ENCODE measurements around the gene SHANK1. TPM values are rescaled to one million over a fixed set of nuclear protein-coding genes. Genes with fewer than 3 reads are reported as not detected.
"Not testable (repeated sequence)": the region's sequence is repeated elsewhere in the genome, so short reads cannot be mapped to it uniquely, and the experiment has no call there.

SHANK1 gene
- total RNA-seq, 2 experiments from 2014 or later, result 0.03 to 13.1 TPM

DNA sequence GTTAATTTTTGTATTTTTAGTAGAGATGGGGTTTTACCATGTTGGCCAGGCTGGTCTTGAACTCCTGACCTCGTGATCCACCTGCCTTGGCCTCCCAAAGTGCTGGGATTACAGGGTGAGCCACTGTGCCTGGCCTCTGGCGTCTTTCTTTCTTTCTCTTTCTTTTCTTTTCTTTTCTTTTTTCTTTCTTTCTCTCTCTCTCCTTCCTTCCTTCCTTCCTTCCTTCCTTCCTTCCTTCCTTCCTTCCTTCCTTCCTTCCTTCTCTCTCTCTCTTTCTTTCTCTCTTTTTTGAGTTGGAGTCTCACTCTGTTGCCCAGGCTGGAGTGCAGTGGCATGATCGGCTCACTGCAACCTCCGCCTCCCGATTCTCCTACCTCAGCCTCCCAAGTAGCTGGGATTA, 100.4 kb downstream of the SHANK1 start:
- H3K9me3 ChIP-seq (ENCODE audit: low read length); H3K36me3 ChIP-seq (ENCODE audit: insufficient read depth, low read length); H3K4me1 ChIP-seq (ENCODE audit: insufficient read depth, low read length, poor library complexity, severe bottlenecking); H3K4me3 ChIP-seq (ENCODE audit: low read depth, low read length, poor library complexity, severe bottlenecking); DNase-seq (ENCODE audit: low spot score); H4K20me1 ChIP-seq (ENCODE audit: insufficient read depth, low read length); H3K9me2 ChIP-seq (ENCODE audit: insufficient read depth, low read length); H3K79me2 ChIP-seq (ENCODE audit: insufficient read depth, low read depth, low read length); intact Hi-C loops (cut with micrococcal nuclease; ENCODE audit: unreplicated experiment); POLR2A ChIA-PET; H3K4me2 ChIP-seq (ENCODE audit: low read length); H2AFZ ChIP-seq (ENCODE audit: low read length); BruUV-seq (replicated peaks); CTCF ChIA-PET (ENCODE audit: unreplicated experiment); H3K27ac ChIP-seq (ENCODE audit: low read depth, low read length, poor library complexity, severe bottlenecking): not testable (repeated sequence)

DNA sequence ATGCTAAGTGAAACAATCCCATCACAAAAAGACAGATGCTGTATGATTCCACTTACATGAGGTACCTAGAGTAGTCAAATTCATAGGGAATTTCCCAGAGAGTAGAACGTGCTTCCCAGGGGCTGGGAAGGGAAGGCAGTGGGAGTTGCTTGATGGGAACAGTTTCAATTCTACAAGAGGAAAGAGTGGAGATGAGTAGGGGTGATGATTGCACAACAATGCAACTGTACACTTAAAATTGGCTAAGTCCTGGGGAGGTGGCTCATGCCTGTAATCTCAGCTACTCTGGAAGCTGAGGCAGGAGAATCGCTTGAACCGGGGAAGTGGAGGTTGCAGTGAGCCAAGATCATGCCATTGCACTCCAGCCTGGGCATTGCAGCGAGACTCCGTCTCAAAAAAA, 101.2 kb downstream of the SHANK1 start:
- H3K27ac ChIP-seq (ENCODE audit: low read depth, low read length, poor library complexity, severe bottlenecking); H3K4me3 ChIP-seq (ENCODE audit: low read depth, low read length, poor library complexity, severe bottlenecking); H3K9me2 ChIP-seq (ENCODE audit: insufficient read depth, low read length); DNase-seq (ENCODE audit: low spot score); intact Hi-C loops (cut with micrococcal nuclease; ENCODE audit: unreplicated experiment); H3K36me3 ChIP-seq (ENCODE audit: insufficient read depth, low read length); H4K20me1 ChIP-seq (ENCODE audit: insufficient read depth, low read length); H2AFZ ChIP-seq (ENCODE audit: low read length); H3K79me2 ChIP-seq (ENCODE audit: insufficient read depth, low read depth, low read length); H3K4me1 ChIP-seq (ENCODE audit: insufficient read depth, low read length, poor library complexity, severe bottlenecking); POLR2A ChIA-PET; BruUV-seq (replicated peaks); H3K4me2 ChIP-seq (ENCODE audit: low read length); H3K9me3 ChIP-seq (ENCODE audit: low read length); CTCF ChIA-PET (ENCODE audit: unreplicated experiment): not testable (repeated sequence)

DNA sequence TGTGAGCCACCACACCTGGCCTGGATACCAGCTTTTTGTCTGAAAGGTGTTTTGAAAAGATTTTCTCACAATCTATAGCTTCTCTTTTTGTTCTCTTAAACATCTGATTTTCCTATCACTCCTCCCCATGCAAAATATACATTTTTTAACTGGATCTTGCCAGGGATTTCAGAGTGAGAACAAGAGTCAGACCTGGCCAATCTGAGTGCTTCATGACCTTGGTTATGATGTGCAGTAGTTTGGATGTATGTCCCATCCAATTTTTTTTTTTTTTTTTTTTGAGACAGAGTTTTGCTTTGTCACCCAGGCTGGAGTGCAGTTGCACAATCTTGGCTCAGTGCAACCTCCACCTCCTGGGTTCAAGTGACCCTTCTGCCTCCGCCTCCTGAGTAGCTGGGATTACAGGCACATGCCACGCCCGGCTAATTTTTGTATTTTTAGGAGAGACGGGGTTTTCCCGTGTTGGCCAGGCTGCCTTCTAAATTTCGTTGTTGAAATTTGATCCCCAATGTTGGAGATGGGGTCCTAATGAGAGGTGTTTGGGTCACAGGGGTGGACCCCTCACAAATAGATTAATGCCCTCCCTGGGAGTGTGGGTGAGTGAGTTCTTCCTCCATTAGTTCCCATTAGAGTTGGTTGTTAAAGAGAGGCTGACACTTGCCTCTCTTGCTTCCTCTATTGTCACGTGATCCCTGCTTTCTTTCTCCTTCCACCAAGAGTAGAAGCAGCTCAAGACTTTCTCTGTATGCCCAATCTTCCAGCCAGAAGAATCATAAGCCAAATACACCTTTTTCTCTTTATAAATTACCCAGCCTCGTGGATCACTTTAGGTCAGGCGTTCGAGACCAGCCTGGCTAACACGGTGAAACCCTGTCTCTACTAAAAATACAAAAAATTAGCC, 106.8 kb downstream of the SHANK1 start:
- H3K27ac ChIP-seq (ENCODE audit: low read depth, low read length, poor library complexity, severe bottlenecking); DNase-seq (ENCODE audit: low spot score); POLR2A ChIA-PET; H3K79me2 ChIP-seq (ENCODE audit: insufficient read depth, low read depth, low read length); H3K36me3 ChIP-seq (ENCODE audit: insufficient read depth, low read length); H3K4me2 ChIP-seq (ENCODE audit: low read length); BruUV-seq (replicated peaks); H3K9me3 ChIP-seq (ENCODE audit: low read length); H3K9me2 ChIP-seq (ENCODE audit: insufficient read depth, low read length); H2AFZ ChIP-seq (ENCODE audit: low read length); H3K4me3 ChIP-seq (ENCODE audit: low read depth, low read length, poor library complexity, severe bottlenecking); H3K4me1 ChIP-seq (ENCODE audit: insufficient read depth, low read length, poor library complexity, severe bottlenecking); H4K20me1 ChIP-seq (ENCODE audit: insufficient read depth, low read length); CTCF ChIA-PET (ENCODE audit: unreplicated experiment); intact Hi-C loops (cut with micrococcal nuclease; ENCODE audit: unreplicated experiment): not testable (repeated sequence)

Other genes with a start within 250 kb of the SHANK1 start
- gene EMC10, start 243.3 kb downstream of the SHANK1 start, total RNA-seq (2014; rRNA removed; shearing (Covaris generic)), result 44.4 and 45.2 TPM in 2 replicates
- gene EMC10, start 243.3 kb downstream of the SHANK1 start, total RNA-seq (2022), result 37.5 and 39.1 TPM in 2 replicates
- gene GARIN5A, start 243.0 kb downstream of the SHANK1 start, total RNA-seq (2014; rRNA removed; shearing (Covaris generic)), result 0.63 and 0.85 TPM in 2 replicates
- gene GARIN5A, start 243.0 kb downstream of the SHANK1 start, total RNA-seq (2022), result 0.59 and 1.00 TPM in 2 replicates
- 10.6 and 13.0 TPM in 2 replicates for gene JOSD2, start 208.6 kb downstream of the SHANK1 start, total RNA-seq (2014; rRNA removed; shearing (Covaris generic))
- 15.9 and 17.8 TPM in 2 replicates for gene JOSD2, start 208.6 kb downstream of the SHANK1 start, total RNA-seq (2022)
- gene ASPDH, start 205.9 kb downstream of the SHANK1 start, total RNA-seq (2014; rRNA removed; shearing (Covaris generic)), result not detected in 2 replicates
- not detected in 2 replicates for gene ASPDH, start 205.9 kb downstream of the SHANK1 start, total RNA-seq (2022)
- gene LRRC4B, start 151.4 kb downstream of the SHANK1 start, total RNA-seq (2014; rRNA removed; shearing (Covaris generic)), result not detected in 2 replicates
- gene LRRC4B, start 151.4 kb downstream of the SHANK1 start, total RNA-seq (2022), result 0.29 TPM in 1 of 2 replicates, not detected in the other
- gene SYT3, start 79.9 kb downstream of the SHANK1 start, total RNA-seq (2014; rRNA removed; shearing (Covaris generic)), result 0.16 TPM in 1 of 2 replicates, not detected in the other
- gene SYT3, start 79.9 kb downstream of the SHANK1 start, total RNA-seq (2022), result 0.17 and 0.33 TPM in 2 replicates
- gene C19orf81, start 70.4 kb downstream of the SHANK1 start, total RNA-seq (2014; rRNA removed; shearing (Covaris generic)), result 15.2 and 20.0 TPM in 2 replicates
- 11.4 and 14.2 TPM in 2 replicates for gene C19orf81, start 70.4 kb downstream of the SHANK1 start, total RNA-seq (2022)
- 1.0 and 2.0 TPM in 2 replicates for gene CLEC11A, start 3.6 kb upstream of the SHANK1 start, total RNA-seq (2014; rRNA removed; shearing (Covaris generic))
- gene CLEC11A, start 3.6 kb upstream of the SHANK1 start, total RNA-seq (2022), result 4.2 and 4.5 TPM in 2 replicates
- gene GPR32, start 50.7 kb upstream of the SHANK1 start, total RNA-seq (2014; rRNA removed; shearing (Covaris generic)), result not detected in 2 replicates
- not detected in 2 replicates for gene GPR32, start 50.7 kb upstream of the SHANK1 start, total RNA-seq (2022)
- gene ACP4, start 70.6 kb upstream of the SHANK1 start, total RNA-seq (2014; rRNA removed; shearing (Covaris generic)), result not detected in 2 replicates
- not detected in 2 replicates for gene ACP4, start 70.6 kb upstream of the SHANK1 start, total RNA-seq (2022)
- gene KLK1, start 104.0 kb upstream of the SHANK1 start, total RNA-seq (2014; rRNA removed; shearing (Covaris generic)), result not detected in 2 replicates
- 3.4 and 5.1 TPM in 2 replicates for gene KLK1, start 104.0 kb upstream of the SHANK1 start, total RNA-seq (2022)
- not detected in 2 replicates for gene KLK15, start 113.8 kb upstream of the SHANK1 start, total RNA-seq (2014; rRNA removed; shearing (Covaris generic))
- gene KLK15, start 113.8 kb upstream of the SHANK1 start, total RNA-seq (2022), result not detected in 2 replicates
- gene KLK3, start 135.1 kb upstream of the SHANK1 start, total RNA-seq (2014; rRNA removed; shearing (Covaris generic)), result not detected in 2 replicates
- gene KLK3, start 135.1 kb upstream of the SHANK1 start, total RNA-seq (2022), result not detected in 2 replicates
- not detected in 2 replicates for gene KLK2, start 153.6 kb upstream of the SHANK1 start, total RNA-seq (2014; rRNA removed; shearing (Covaris generic))
- gene KLK2, start 153.6 kb upstream of the SHANK1 start, total RNA-seq (2022), result not detected in 2 replicates
- not detected in 2 replicates for gene KLK4, start 191.6 kb upstream of the SHANK1 start, total RNA-seq (2014; rRNA removed; shearing (Covaris generic))
- gene KLK4, start 191.6 kb upstream of the SHANK1 start, total RNA-seq (2022), result not detected in 2 replicates
- not detected in 2 replicates for gene KLK5, start 233.2 kb upstream of the SHANK1 start, total RNA-seq (2014; rRNA removed; shearing (Covaris generic))
- gene KLK5, start 233.2 kb upstream of the SHANK1 start, total RNA-seq (2022), result not detected in 2 replicates
- not detected in 2 replicates for gene KLK6, start 249.8 kb upstream of the SHANK1 start, total RNA-seq (2014; rRNA removed; shearing (Covaris generic))
- gene KLK6, start 249.8 kb upstream of the SHANK1 start, total RNA-seq (2022), result not detected in 2 replicates

Data from OCI-LY7 (cell line).